UCSD-AML1 (cell line): ENCODE data around the gene CDC42EP1.
"Not testable (repeated sequence)": the region's sequence is repeated elsewhere in the genome, so short reads cannot be mapped to it uniquely, and the experiment has no call there.

Experiments
- DNase-seq: peaks from one replicate; lab custom pipeline; 2025; ENCODE audit not compliant: unreplicated experiment; lab: John Stamatoyannopoulos, UW

CDC42EP1 gene

GRCh38 chr22:37559901-37560607, at the start of gene CDC42EP1:
CDC42EP1 (plus strand) TSS chr22:37560480; CDS start chr22:37566350, 5,870 bp downstream.
- no peak for DNase-seq

- no peak for DNase-seq
These were observed 48.7 kb upstream of the CDC42EP1 start for GRCh38 chr22:37511395-37512104.

- no peak for DNase-seq
These were observed 45.7 kb upstream of the CDC42EP1 start for GRCh38 chr22:37514526-37515051.

GRCh38 chr22:37515901-37516300, 44.4 kb upstream of the CDC42EP1 start:
- DNase-seq: no peak

- no peak for DNase-seq
These were observed 43.8 kb upstream of the CDC42EP1 start for GRCh38 chr22:37516456-37516855.

- no peak for DNase-seq
These were observed 42.3 kb upstream of the CDC42EP1 start for GRCh38 chr22:37517826-37518450.

- DNase-seq: no peak
These were observed 41.6 kb upstream of the CDC42EP1 start for GRCh38 chr22:37518509-37519267.

DNA sequence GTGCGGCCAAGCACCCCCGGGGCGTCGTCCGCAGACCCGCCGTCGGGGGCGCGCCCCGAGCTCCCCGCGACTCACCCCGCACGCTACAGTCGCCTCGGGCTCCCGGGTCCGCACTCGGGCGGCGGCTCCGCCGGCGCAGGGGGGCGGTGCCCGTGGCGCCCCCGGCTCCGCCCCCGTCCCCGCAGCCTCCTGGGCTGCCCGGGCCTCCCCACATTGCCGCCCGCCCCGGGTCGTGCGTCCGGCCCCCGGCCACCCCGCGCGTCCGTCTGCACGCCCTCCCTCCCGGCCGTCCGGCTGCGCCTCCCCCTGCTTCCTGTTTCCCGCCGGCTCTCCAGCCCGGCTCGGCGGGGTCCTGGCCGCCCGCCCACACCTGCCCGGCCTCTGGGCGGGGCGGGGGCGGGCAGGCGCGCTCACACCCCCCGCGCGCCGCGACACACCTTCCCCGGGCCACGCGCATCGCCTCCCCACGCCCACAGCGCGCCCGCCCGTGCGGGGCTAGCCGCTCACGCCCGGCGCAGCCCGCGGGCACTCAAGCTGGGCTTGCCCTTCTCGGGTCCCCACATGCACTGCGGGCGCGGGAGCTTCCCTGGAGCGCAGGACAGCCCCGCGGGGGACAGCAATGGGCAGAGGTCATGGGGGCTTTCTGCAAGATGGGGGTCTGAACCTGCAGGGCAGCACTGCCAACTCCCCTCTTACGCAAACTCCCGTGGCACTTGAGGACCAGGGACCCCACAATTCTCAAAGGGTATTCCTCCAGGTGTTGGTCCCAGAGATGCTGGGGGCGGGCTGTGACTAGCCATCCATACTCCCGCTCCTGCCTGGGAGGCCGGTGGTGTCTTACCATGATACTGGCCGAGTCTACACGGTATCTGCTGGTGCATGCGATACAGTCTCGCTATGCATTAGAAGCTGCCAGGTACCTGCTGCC, 40.7 kb upstream of the CDC42EP1 start, which contains the start of gene CARD10:
TSS of gene CARD10 (minus strand) at position 148 of the 928 bp plus-strand sequence. CDS start 215 bp downstream, outside the sequence.
- peak; percentile 32 for DNase-seq

- DNase-seq: no peak
These were observed 39.5 kb upstream of the CDC42EP1 start for GRCh38 chr22:37520776-37521191.

DNA sequence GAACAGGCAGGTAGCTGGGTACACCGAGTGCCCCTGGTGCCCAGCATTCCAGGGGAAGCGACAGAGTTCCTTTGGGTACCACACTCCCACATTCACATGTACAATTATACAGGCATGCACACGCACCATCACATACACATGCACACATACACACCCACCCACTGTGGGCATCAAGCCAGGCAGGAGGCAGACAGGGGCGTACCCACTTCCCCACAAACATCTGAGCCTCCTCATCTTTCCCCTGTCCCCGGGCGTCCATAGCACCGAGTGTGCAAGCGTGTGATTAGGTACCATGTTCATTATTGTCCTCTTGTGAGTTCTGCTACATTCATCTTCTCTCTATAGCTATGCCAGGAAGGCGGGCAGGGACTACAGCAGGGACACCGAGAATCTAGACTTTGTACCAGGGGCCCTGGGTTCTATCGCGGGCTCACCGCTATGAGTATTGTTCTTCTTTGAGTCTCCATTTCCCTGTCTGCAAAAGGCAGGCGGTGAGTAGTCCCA, 39.0 kb upstream of the CDC42EP1 start:
- DNase-seq: no peak

- no peak for DNase-seq
These were observed 37.8 kb upstream of the CDC42EP1 start for GRCh38 chr22:37522482-37522881.

GRCh38 chr22:37525073-37525745, 35.1 kb upstream of the CDC42EP1 start:
- no peak for DNase-seq

- no peak for DNase-seq
These were observed 34.4 kb upstream of the CDC42EP1 start for GRCh38 chr22:37525746-37526350.

- DNase-seq: no peak
These were observed 33.9 kb upstream of the CDC42EP1 start for GRCh38 chr22:37526376-37526775.

DNA sequence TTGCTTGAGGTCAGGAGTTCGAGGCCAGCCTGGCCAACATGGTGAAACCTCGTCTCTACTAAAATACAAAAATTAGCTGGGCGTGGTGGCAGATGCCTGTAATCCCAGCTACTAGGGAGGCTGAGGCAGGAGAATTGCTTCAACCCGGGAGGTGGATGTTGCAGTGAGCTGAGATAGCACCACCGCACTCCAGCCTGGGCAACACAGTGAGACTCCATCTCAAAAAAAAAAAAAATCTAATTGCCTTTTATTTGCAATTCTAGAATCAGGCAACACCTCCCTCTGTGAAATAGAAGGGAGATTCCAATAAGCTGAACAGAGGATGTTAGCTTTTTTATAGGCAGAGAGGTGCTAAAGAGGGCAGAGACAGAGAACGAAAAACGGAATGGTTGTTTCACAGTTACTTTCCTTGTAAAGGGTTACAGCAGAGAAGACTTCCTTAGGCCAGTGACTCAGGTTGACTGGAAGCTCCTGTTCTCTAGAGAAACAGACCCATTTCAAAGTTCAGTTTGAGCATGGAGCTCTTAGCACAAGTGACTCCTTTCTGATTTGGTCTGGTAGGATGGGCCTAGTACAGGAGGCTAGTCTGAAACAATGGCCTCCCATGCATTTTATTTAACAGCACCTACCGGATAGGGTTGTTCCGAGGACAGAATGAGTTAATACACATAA, 33.1 kb upstream of the CDC42EP1 start:
- DNase-seq: not testable (repeated sequence)

GRCh38 chr22:37527952-37528351, 32.3 kb upstream of the CDC42EP1 start:
- DNase-seq: not testable (repeated sequence)

GRCh38 chr22:37529652-37530345, 30.5 kb upstream of the CDC42EP1 start:
- no peak for DNase-seq
